Hematopoietic multipotent progenitor cell treated with erythropoietin and hydrocortisone succinate and interleukin-3 and kit ligand, for 8 days (in vitro differentiated cells): ENCODE data around the gene THSD4.

Experiments
- DNase-seq: peaks from one replicate; pipeline ENCODE4 v3.0.0-alpha.2; 2015

The THSD4 gene

GRCh38 chr15:71568227-71568626 is 453.0 kb downstream of the THSD4 start:
- no peak for DNase-seq

GRCh38 chr15:71570736-71571135 is 455.5 kb downstream of the THSD4 start:
- no peak for DNase-seq

GRCh38 chr15:71571641-71572040 is 456.4 kb downstream of the THSD4 start:
- no peak for DNase-seq

- no peak for DNase-seq
Observed at GRCh38 chr15:71572452-71573053, 457.3 kb downstream of the THSD4 start.

- DNase-seq: no peak
Observed at GRCh38 chr15:71573599-71573998, 458.3 kb downstream of the THSD4 start.

- DNase-seq: peak; percentile 7
Observed at GRCh38 chr15:71575474-71576045, 460.3 kb downstream of the THSD4 start.

- no peak for DNase-seq
Observed at GRCh38 chr15:71577071-71577470, 461.8 kb downstream of the THSD4 start.

GRCh38 chr15:71581398-71581930 is 466.2 kb downstream of the THSD4 start:
- no peak for DNase-seq

- no peak for DNase-seq
Observed at GRCh38 chr15:71585159-71585558, 469.9 kb downstream of the THSD4 start.

GRCh38 chr15:71586463-71586862 is 471.2 kb downstream of the THSD4 start:
- DNase-seq: no peak

- no peak for DNase-seq
Observed at GRCh38 chr15:71588746-71589145, 473.5 kb downstream of the THSD4 start.

- no peak for DNase-seq
Observed at GRCh38 chr15:71591057-71591456, 475.8 kb downstream of the THSD4 start.

GRCh38 chr15:71592203-71592602 is 476.9 kb downstream of the THSD4 start:
- DNase-seq: no peak

- DNase-seq: no peak
Observed at GRCh38 chr15:71595846-71596553, 480.7 kb downstream of the THSD4 start.

- DNase-seq: no peak
Observed at GRCh38 chr15:71596672-71597071, 481.4 kb downstream of the THSD4 start.

- DNase-seq: no peak
Observed at GRCh38 chr15:71597126-71597525, 481.9 kb downstream of the THSD4 start.

GRCh38 chr15:71597637-71598036 is 482.4 kb downstream of the THSD4 start:
- DNase-seq: no peak

- DNase-seq: no peak
Observed at GRCh38 chr15:71598741-71599140, 483.5 kb downstream of the THSD4 start.

GRCh38 chr15:71599418-71600151 is 484.3 kb downstream of the THSD4 start:
- no peak for DNase-seq

GRCh38 chr15:71600237-71600636 is 485.0 kb downstream of the THSD4 start:
- no peak for DNase-seq

GRCh38 chr15:71601038-71601834 is 486.0 kb downstream of the THSD4 start:
- DNase-seq: no peak

GRCh38 chr15:71603379-71603778 is 488.1 kb downstream of the THSD4 start:
- DNase-seq: no peak

- DNase-seq: no peak
Observed at GRCh38 chr15:71607383-71607782, 492.1 kb downstream of the THSD4 start.
